OCI-LY7 (cell line): ENCODE data around the gene P2RY8. TPM values are rescaled to one million over a fixed set of nuclear protein-coding genes. Genes with fewer than 3 reads are reported as not detected.
A peak's percentile ranks its signal among the peaks of the same experiment; 100 is the strongest.

Source experiments
- BruUV-seq: library from RNA; stranded (reverse); fragments of 400-500 nt; replicated peaks from 2 replicates; lab custom pipeline; 2021; lab: Mats Ljungman, UMichigan
- CTCF ChIA-PET: fragments of 300-600 bp; sonication (Branson Sonifier 250); formaldehyde crosslinking; loops from one replicate; lab custom pipeline; 2022; ENCODE audit warnings: antibody characterized with exemption; ENCODE audit not compliant: unreplicated experiment; lab: Charles Lee
- POLR2A ChIA-PET: fragments of 300-600 bp; sonication (Branson Sonifier 250); formaldehyde crosslinking; loops from one replicate; lab custom pipeline; 2022; ENCODE audit warnings: antibody characterized with exemption; lab: Charles Lee
- DNase-seq: peaks from one replicate; pipeline ENCODE4 v3.0.0-alpha.2; 2015; ENCODE audit warnings: low spot score
- H2AFZ ChIP-seq: fragments of 200-600 bp; sonication (generic), shearing (Covaris generic); 2 replicates; pipeline ENCODE4 v1.6.1; 2014; ENCODE audit warnings: mild to moderate bottlenecking, antibody characterized with exemption, low read length, moderate library complexity
- H3K27ac ChIP-seq: fragments of 200-600 bp; sonication (generic); 2 replicates; pipeline ENCODE4 v1.5.1; 2014; ENCODE audit warnings: mixed run types, low read depth, mild to moderate bottlenecking, moderate library complexity, low read length, inconsistent platforms; ENCODE audit not compliant: poor library complexity, severe bottlenecking
- H3K36me3 ChIP-seq: fragments of 200-600 bp; sonication (generic); 2 replicates; pipeline ENCODE4 v1.6.1; 2014; ENCODE audit warnings: mild to moderate bottlenecking, antibody characterized with exemption, low read length, moderate library complexity, mixed read lengths; ENCODE audit not compliant: insufficient read depth
- H3K4me1 ChIP-seq: fragments of 200-600 bp; sonication (generic); 2 replicates; pipeline ENCODE4 v1.5.1; 2014; ENCODE audit warnings: mild to moderate bottlenecking, low read length; ENCODE audit not compliant: insufficient read depth, poor library complexity, severe bottlenecking
- H3K4me2 ChIP-seq: fragments of 200-600 bp; sonication (generic); 2 replicates; pipeline ENCODE4 v1.6.1; 2014; ENCODE audit warnings: mild to moderate bottlenecking, low read length
- H3K4me3 ChIP-seq: fragments of 200-600 bp; sonication (generic); 2 replicates; pipeline ENCODE4 v1.5.1; 2014; ENCODE audit warnings: mild to moderate bottlenecking, low read depth, low read length; ENCODE audit not compliant: poor library complexity, severe bottlenecking
- H3K79me2 ChIP-seq: fragments of 200-600 bp; sonication (generic); 2 replicates; pipeline ENCODE4 v1.6.1; 2016; ENCODE audit warnings: low read depth, mild to moderate bottlenecking, low read length, moderate library complexity, mixed read lengths; ENCODE audit not compliant: insufficient read depth
- H3K9me2 ChIP-seq: fragments of 200-600 bp; sonication (generic); 2 replicates; pipeline ENCODE4 v1.6.1; 2016; ENCODE audit warnings: mild to moderate bottlenecking, low read length, mixed read lengths; ENCODE audit not compliant: insufficient read depth
- H3K9me3 ChIP-seq: fragments of 200-600 bp; sonication (generic); 2 replicates; pipeline ENCODE4 v1.6.1; 2014; ENCODE audit warnings: mild to moderate bottlenecking, mixed run types, low read length, mixed read lengths
- H4K20me1 ChIP-seq: fragments of 200-600 bp; sonication (generic); 2 replicates; pipeline ENCODE4 v1.6.1; 2014; ENCODE audit warnings: mild to moderate bottlenecking, antibody characterized with exemption, low read length, moderate library complexity, mixed read lengths; ENCODE audit not compliant: insufficient read depth
- CTCF ChIP-seq: fragments of 200-600 bp; sonication (generic); conservative IDR thresholded peaks from 2 replicates; pipeline ENCODE4 v1.5.1; 2014; ENCODE audit warnings: mild to moderate bottlenecking, antibody characterized with exemption, low read length, moderate library complexity, mixed read lengths
- EZH2phosphoT487 ChIP-seq: fragments of 200-600 bp; sonication (generic); IDR thresholded peaks from 2 replicates; pipeline ENCODE4 v1.6.1; 2018; ENCODE audit warnings: low read depth, borderline replicate concordance, mild to moderate bottlenecking, mixed run types, antibody characterized with exemption, low read length, moderate library complexity, mixed read lengths
- intact Hi-C: fragments of 100-400 bp; cut with micrococcal nuclease; formaldehyde crosslinking; loops from one replicate; pipeline ENCODE4 v1.10.0; 2022; ENCODE audit not compliant: unreplicated experiment
- total RNA-seq, 2 experiments: library from RNA; depleted of rRNA in 1 of 2; stranded (reverse); fragments of >200 nt in 1 of 2; shearing (Covaris generic) in 1 of 2; gene quantifications; 2 replicates each; pipeline ENCODE4 v1.2.3, GENCODE V29; 2014 to 2022

Gene P2RY8
- total RNA-seq, 2 experiments from 2014 or later, result 110 to 149 TPM

- Histone ChIP-seq H3K79me2 (peaks cover 84% of the 10 kb centered on the region), H3K4me2 (peak overlapping the region; percentile 67), H3K36me3 (peaks cover 77% of the 10 kb centered on the region), H4K20me1 (no peaks in the 10 kb centered on the region), H3K4me3 (peak overlapping the region; percentile 46), H3K27ac (peak overlapping the region; percentile 96), H2AFZ (no peak overlapping the region), H3K9me2 (no peaks in the 10 kb centered on the region), H3K9me3 (no peaks in the 10 kb centered on the region; the same call in 1 of the 2 replicates), H3K4me1 (peaks cover 94% of the 10 kb centered on the region)
- intact Hi-C loops, result no loop called here
- DNase-seq, result peak; percentile 94
- no TSS peak for BruUV-seq
- ChIA-PET POLR2A (no interaction called here), CTCF (no interaction called here)
- TF ChIP-seq CTCF, result no peak
- no peak for TF ChIP-seq EZH2phosphoT487
Measured at GRCh38 chrX:1500701-1501624, 36.0 kb downstream of the P2RY8 start.

GRCh38 chrX:1496076-1496475 lies 40.9 kb downstream of the P2RY8 start:
- H3K4me3 ChIP-seq, result peak overlapping the region; percentile 73
- H3K4me2 ChIP-seq, result peak overlapping the region; percentile 67
- ChIA-PET POLR2A (no interaction called here), CTCF (no interaction called here)
- peaks cover 66% of the 10 kb centered on the region; the same call in 1 of the 2 replicates for H3K79me2 ChIP-seq
- TF ChIP-seq EZH2phosphoT487, result no peak
- no peak for TF ChIP-seq CTCF
- no peaks in the 10 kb centered on the region for H4K20me1 ChIP-seq
- intact Hi-C loops, result no loop called here
- peaks cover 4% of the 10 kb centered on the region; the same call in 1 of the 2 replicates for H3K9me3 ChIP-seq
- H2AFZ ChIP-seq, result no peak overlapping the region; the same call in 1 of the 2 replicates
- H3K27ac ChIP-seq, result peak overlapping the region; percentile 88
- H3K36me3 ChIP-seq, result peaks cover 65% of the 10 kb centered on the region
- H3K4me1 ChIP-seq, result peaks cover 72% of the 10 kb centered on the region
- peak; percentile 46 for DNase-seq
- H3K9me2 ChIP-seq, result no peaks in the 10 kb centered on the region
- BruUV-seq, result no TSS peak
